SU-DHL-6 (cell line): ENCODE data around the gene MIA2.

Experiments used
- H2AFZ ChIP-seq: fragments of 200-600 bp; sonication (generic); 2 replicates; pipeline ENCODE4 v1.6.1; 2014; ENCODE audit warnings: low read depth, mild to moderate bottlenecking, moderate library complexity, mixed read lengths, antibody characterized with exemption, low read length; ENCODE audit not compliant: severe bottlenecking
- H3F3A ChIP-seq: fragments of 200-600 bp; shearing (Covaris generic); 2 replicates; pipeline ENCODE4 v1.6.0; 2016; ENCODE audit warnings: antibody characterized with exemption, mild to moderate bottlenecking; ENCODE audit not compliant: insufficient read depth
- H3K27ac ChIP-seq: fragments of 200-600 bp; sonication (generic); 2 replicates; pipeline ENCODE4 v1.5.1; 2016; ENCODE audit warnings: low read depth, mild to moderate bottlenecking, low read length, moderate library complexity, mixed read lengths
- H3K27me3 ChIP-seq: fragments of 200-600 bp; sonication (generic), shearing (Covaris generic); 2 replicates; pipeline ENCODE4 v1.6.0; 2014; ENCODE audit warnings: mild to moderate bottlenecking, low read length
- H3K36me3 ChIP-seq: fragments of 200-600 bp; sonication (generic); 2 replicates; pipeline ENCODE4 v1.6.1; 2014; ENCODE audit warnings: mild to moderate bottlenecking, low read length, mixed read lengths
- H3K4me2 ChIP-seq: fragments of 300-600, 200-600 bp; shearing (Covaris generic), sonication (generic); 2 replicates; pipeline ENCODE4 v1.6.0; 2014; ENCODE audit warnings: low read length, low read depth, mild to moderate bottlenecking; ENCODE audit not compliant: poor library complexity, severe bottlenecking
- H3K4me3 ChIP-seq: fragments of 200-600 bp; sonication (generic); 2 replicates; pipeline ENCODE4 v1.5.1; 2014; ENCODE audit warnings: antibody characterized with exemption, low read length, mild to moderate bottlenecking, mixed read lengths; ENCODE audit not compliant: insufficient read depth, poor library complexity, severe bottlenecking
- H3K79me2 ChIP-seq: fragments of 200-600 bp; sonication (generic); 2 replicates; pipeline ENCODE4 v1.6.1; 2014; ENCODE audit warnings: mild to moderate bottlenecking, low read length, moderate library complexity; ENCODE audit not compliant: insufficient read depth
- H3K9ac ChIP-seq: fragments of 200-600 bp; sonication (generic); 2 replicates; pipeline ENCODE4 v1.7.0; 2014; ENCODE audit warnings: mild to moderate bottlenecking, low read length
- H3K9me2 ChIP-seq: fragments of 200-600 bp; sonication (generic); replicated peaks from 2 replicates; pipeline ENCODE4 v1.6.1; 2014; ENCODE audit warnings: low read length; ENCODE audit not compliant: insufficient read depth
- H3K9me3 ChIP-seq: fragments of 200-600 bp; sonication (generic); 2 replicates; pipeline ENCODE4 v1.6.1; 2014; ENCODE audit warnings: low read length, mixed read lengths; ENCODE audit not compliant: insufficient read depth
- H4K20me1 ChIP-seq: fragments of 200-600 bp; sonication (generic); 2 replicates; pipeline ENCODE4 v1.6.1; 2014; ENCODE audit warnings: low read depth, mild to moderate bottlenecking, antibody characterized with exemption, low read length, moderate library complexity, mixed read lengths
- EZH2phosphoT487 ChIP-seq: fragments of 200-600 bp; sonication (generic), shearing (Covaris generic); conservative IDR thresholded peaks from 2 replicates; pipeline ENCODE4 v1.6.1; 2018; ENCODE audit warnings: mild to moderate bottlenecking, antibody characterized with exemption, low read length, moderate library complexity, mixed read lengths
- TF ChIP-seq, protein P1 (sequence below): fragments of 200-600 bp; sonication (generic); IDR thresholded peaks from one replicate; pipeline ENCODE4 v1.5.1; 2017; ENCODE audit warnings: antibody characterized with exemption, mild to moderate bottlenecking, low read length, moderate library complexity; ENCODE audit not compliant: insufficient read depth, poor library complexity, severe bottlenecking

MIA2 gene

DNA sequence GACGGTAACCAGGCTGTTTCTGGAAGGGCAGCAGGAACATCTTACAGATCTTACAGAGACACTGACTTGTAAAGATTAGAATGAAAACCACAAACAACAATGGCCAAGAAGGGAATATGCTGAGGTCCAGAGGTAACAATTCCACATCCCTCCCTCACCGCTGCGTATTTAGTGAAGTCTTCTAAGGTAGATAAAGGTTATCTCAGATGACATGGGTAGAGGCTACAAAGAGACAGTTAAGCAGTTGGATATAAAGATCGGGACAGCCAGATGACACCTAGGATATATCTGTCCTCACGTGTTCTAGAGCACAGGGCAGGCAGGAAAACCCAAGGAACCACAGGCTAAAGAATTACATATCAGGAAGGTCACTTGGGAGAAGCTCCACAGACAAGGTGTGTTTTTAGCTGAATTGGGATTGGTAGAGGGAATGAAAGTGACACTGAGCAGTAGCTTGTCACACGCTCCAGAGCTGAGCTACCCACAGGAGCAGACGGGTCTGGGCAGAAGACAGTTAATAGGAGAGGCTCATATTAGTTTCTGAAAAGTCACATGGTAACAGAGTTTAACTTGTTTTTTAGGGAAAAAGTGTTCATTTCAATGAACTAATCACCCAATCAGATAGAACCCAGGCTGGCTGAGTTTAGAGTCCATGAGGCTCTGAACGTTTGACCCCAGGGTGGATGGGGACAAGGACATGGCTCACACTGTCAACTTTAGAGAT, 83.3 kb downstream of the MIA2 start:
- H3K27ac ChIP-seq = no peak overlapping the region
- H3K27me3 ChIP-seq = no peaks in the 10 kb centered on the region
- H2AFZ ChIP-seq = no peak overlapping the region
- no peak overlapping the region for H3K9ac ChIP-seq
- H3K4me3 ChIP-seq = no peak overlapping the region
- TF ChIP-seq, protein P1, sequence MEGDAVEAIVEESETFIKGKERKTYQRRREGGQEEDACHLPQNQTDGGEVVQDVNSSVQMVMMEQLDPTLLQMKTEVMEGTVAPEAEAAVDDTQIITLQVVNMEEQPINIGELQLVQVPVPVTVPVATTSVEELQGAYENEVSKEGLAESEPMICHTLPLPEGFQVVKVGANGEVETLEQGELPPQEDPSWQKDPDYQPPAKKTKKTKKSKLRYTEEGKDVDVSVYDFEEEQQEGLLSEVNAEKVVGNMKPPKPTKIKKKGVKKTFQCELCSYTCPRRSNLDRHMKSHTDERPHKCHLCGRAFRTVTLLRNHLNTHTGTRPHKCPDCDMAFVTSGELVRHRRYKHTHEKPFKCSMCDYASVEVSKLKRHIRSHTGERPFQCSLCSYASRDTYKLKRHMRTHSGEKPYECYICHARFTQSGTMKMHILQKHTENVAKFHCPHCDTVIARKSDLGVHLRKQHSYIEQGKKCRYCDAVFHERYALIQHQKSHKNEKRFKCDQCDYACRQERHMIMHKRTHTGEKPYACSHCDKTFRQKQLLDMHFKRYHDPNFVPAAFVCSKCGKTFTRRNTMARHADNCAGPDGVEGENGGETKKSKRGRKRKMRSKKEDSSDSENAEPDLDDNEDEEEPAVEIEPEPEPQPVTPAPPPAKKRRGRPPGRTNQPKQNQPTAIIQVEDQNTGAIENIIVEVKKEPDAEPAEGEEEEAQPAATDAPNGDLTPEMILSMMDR = no peak
- TF ChIP-seq EZH2phosphoT487 = no peak
- H3K4me2 ChIP-seq = no peak overlapping the region
- no peaks in the 10 kb centered on the region for H3K9me2 ChIP-seq
- H3K79me2 ChIP-seq = no peaks in the 10 kb centered on the region
- no peaks in the 10 kb centered on the region for H4K20me1 ChIP-seq
- no peaks in the 10 kb centered on the region; the same call in none of the 2 replicates for H3K36me3 ChIP-seq
- no peaks in the 10 kb centered on the region for H3K9me3 ChIP-seq
- no peaks in the 10 kb centered on the region; the same call in 1 of the 2 replicates for H3F3A ChIP-seq

DNA sequence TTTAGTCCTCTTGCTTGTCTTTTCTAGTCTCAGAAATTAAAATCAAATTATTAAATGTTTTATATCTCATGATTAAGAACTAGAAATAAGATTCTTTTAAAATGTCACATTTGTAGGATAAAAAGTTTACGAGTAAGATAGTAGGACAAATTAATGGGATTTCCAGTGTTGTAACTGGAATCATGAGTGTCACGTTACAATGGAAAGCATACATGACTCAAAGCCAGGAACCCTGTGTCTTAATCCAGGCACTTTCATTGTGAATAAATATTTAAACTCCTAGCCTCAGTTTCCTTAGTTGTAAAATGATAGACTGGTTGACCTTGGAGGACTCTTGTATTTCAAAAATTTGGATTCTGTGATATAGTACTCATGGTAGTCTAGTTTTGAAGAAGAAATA, 84.9 kb downstream of the MIA2 start:
- TF ChIP-seq, protein P1 = no peak
- no peak for TF ChIP-seq EZH2phosphoT487
- Histone ChIP-seq H3K9ac (no peak overlapping the region), H4K20me1 (no peaks in the 10 kb centered on the region), H2AFZ (no peak overlapping the region), H3K27ac (no peak overlapping the region), H3K9me2 (no peaks in the 10 kb centered on the region), H3K4me3 (no peak overlapping the region), H3K36me3 (no peaks in the 10 kb centered on the region; the same call in none of the 2 replicates), H3K27me3 (no peaks in the 10 kb centered on the region), H3K9me3 (no peaks in the 10 kb centered on the region), H3K79me2 (no peaks in the 10 kb centered on the region), H3K4me2 (no peak overlapping the region), H3F3A (no peaks in the 10 kb centered on the region; the same call in 1 of the 2 replicates)

DNA sequence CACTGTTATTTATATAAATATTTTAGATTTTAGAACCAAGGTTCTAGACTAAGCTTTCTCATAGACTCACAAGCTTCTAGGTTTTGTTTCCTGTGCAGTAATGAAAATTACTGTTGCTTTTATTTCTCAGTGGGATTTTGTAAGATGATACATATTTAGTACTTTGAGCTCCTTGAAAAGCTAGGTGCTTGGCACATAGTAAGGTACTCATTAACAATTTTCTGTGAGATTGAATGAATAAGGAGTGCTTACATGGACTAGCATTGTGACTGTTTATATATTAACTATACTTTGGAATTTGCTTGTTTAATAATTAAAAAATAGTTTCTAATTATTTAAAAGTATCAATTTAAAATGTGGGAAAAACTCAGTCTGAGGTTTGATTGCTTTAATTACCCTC, 85.7 kb downstream of the MIA2 start:
- H3K27me3 ChIP-seq = no peaks in the 10 kb centered on the region
- TF ChIP-seq, protein P1 = no peak
- TF ChIP-seq EZH2phosphoT487 = no peak
- H3K9me2 ChIP-seq = no peaks in the 10 kb centered on the region
- H3K27ac ChIP-seq = no peak overlapping the region
- no peaks in the 10 kb centered on the region for H4K20me1 ChIP-seq
- no peak overlapping the region for H3K9ac ChIP-seq
- no peak overlapping the region for H2AFZ ChIP-seq
- H3K4me3 ChIP-seq = no peak overlapping the region
- H3K36me3 ChIP-seq = no peaks in the 10 kb centered on the region; the same call in none of the 2 replicates
- H3F3A ChIP-seq = no peaks in the 10 kb centered on the region; the same call in 1 of the 2 replicates
- no peaks in the 10 kb centered on the region for H3K79me2 ChIP-seq
- H3K4me2 ChIP-seq = no peak overlapping the region
- H3K9me3 ChIP-seq = no peaks in the 10 kb centered on the region
